ENCODE measurements around the gene CZIB. TPM values are rescaled to one million over a fixed set of nuclear protein-coding genes. Genes with fewer than 3 reads are reported as not detected.
"Not testable (repeated sequence)": the region's sequence is repeated elsewhere in the genome, so short reads cannot be mapped to it uniquely, and the experiment has no call there.

CZIB gene
- total RNA-seq, 1 experiment from 2014 or later, result 43.1 TPM

DNA sequence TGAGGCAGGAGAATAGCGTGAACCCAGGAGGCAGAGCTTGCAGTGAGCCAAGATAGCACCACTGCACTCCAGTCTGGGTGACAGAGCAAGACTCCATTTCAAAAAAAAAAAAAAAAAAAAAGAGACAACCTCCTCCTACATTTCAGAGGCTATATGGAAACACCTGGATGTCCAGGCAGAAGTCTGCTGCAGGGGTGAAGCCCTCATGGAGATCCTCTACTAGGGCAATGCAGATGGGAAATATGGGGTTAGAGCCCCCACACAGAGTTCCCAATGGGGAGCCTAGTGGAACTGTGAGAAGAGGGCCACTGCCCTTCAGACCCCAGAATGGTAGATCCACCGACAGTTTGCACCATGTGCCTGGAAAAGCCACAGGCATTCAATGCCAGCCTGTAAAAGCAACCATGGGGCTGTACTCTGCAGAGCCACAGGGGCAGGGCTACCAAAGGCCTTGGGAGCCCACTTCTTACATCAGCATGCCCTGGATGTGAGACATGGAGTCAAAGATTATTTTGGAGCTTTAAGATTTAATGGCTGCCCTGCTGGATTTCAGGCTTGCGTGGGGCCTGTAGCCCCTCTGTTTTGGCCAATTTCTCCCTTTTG is 14.2 kb downstream of the CZIB start:
- intact Hi-C loops (cut with micrococcal nuclease); H3K9ac ChIP-seq (ENCODE audit: low read length); H3K4me3 ChIP-seq (replicated peaks in 1 of 2; ENCODE audit: low read depth in 1 of 2, low read length in 2 of 2); H3K27me3 ChIP-seq (ENCODE audit: insufficient read depth, low read length); BruUV-seq (replicated peaks); ATAC-seq; H3K79me2 ChIP-seq (ENCODE audit: insufficient read depth, low read length); H3K9me2 ChIP-seq (ENCODE audit: insufficient read depth); DNase-seq (ENCODE audit: low read depth, low spot score); H4K20me1 ChIP-seq (ENCODE audit: insufficient read depth); H3K4me2 ChIP-seq (ENCODE audit: low read length); H2AFZ ChIP-seq (ENCODE audit: low read depth, low read length, poor library complexity, severe bottlenecking); H3K27ac ChIP-seq (ENCODE audit: low read depth, low read length); POLR2A ChIA-PET; H3K4me1 ChIP-seq (ENCODE audit: control insufficient read depth in 1 of 2, insufficient read depth in 2 of 2, low read length in 2 of 2); H3K9me3 ChIP-seq (ENCODE audit: control insufficient read depth in 1 of 2, insufficient read depth in 1 of 2, low read depth in 1 of 2, low read length in 2 of 2); RAD21 ChIA-PET (ENCODE audit: low non-redundant PET in 1 of 2, low total read pairs in 2 of 2, uncharacterized antibody in 2 of 2, unreplicated experiment in 2 of 2): not testable (repeated sequence)
- CTCF ChIA-PET, result interaction anchor here (0.6 kb wide), 1 partner anchor 58 kb away, joined by 3 read pairs; no protein-coding TSS in a partner anchor
- peaks cover 17 to 26% of the 10 kb centered on the region in 2 experiments for H3K36me3 ChIP-seq (ENCODE audit: control insufficient read depth in 1 of 2, insufficient read depth in 2 of 2, low read length in 2 of 2)
- peak; percentile 63; the same call in 1 of the 2 replicates for TF ChIP-seq CBX3 (IDR thresholded peaks at IDR 0.05; ENCODE audit: low read depth)

DNA sequence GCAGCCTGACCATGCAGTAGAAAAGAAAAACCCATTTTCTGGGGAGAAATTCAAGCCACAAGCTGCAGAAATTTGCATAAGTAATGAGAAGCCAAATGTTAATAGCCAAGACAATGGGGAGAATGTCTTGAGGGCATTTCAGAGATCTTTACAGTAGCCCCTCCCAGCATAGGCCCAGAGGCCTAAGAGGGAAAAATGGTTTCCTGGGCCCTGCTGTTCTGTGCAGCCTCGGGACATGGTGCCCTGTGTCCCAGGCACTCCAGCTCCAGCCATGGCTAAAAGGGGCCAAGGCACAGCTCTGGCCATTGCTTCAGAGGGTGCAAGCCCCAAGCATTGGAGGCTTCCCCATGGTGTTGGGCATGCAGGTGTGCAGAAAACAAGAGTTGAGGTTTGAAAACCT is 14.9 kb downstream of the CZIB start:
- H4K20me1 ChIP-seq (ENCODE audit: insufficient read depth); ATAC-seq; H3K4me3 ChIP-seq (replicated peaks in 1 of 2; ENCODE audit: low read depth in 1 of 2, low read length in 2 of 2); RAD21 ChIA-PET (ENCODE audit: low non-redundant PET in 1 of 2, low total read pairs in 2 of 2, uncharacterized antibody in 2 of 2, unreplicated experiment in 2 of 2); H3K9me2 ChIP-seq (ENCODE audit: insufficient read depth); H3K27me3 ChIP-seq (ENCODE audit: insufficient read depth, low read length); POLR2A ChIA-PET; H3K79me2 ChIP-seq (ENCODE audit: insufficient read depth, low read length); H3K9ac ChIP-seq (ENCODE audit: low read length); H3K4me1 ChIP-seq (ENCODE audit: control insufficient read depth in 1 of 2, insufficient read depth in 2 of 2, low read length in 2 of 2); H3K9me3 ChIP-seq (ENCODE audit: control insufficient read depth in 1 of 2, insufficient read depth in 1 of 2, low read depth in 1 of 2, low read length in 2 of 2); intact Hi-C loops (cut with micrococcal nuclease); H3K4me2 ChIP-seq (ENCODE audit: low read length); BruUV-seq (replicated peaks); H3K27ac ChIP-seq (ENCODE audit: low read depth, low read length); H2AFZ ChIP-seq (ENCODE audit: low read depth, low read length, poor library complexity, severe bottlenecking); DNase-seq (ENCODE audit: low read depth, low spot score): not testable (repeated sequence)
- CTCF ChIA-PET, result interaction anchor here (0.6 kb wide), 1 partner anchor 58 kb away, joined by 3 read pairs; no protein-coding TSS in a partner anchor
- peaks cover 17 to 22% of the 10 kb centered on the region in 2 experiments for H3K36me3 ChIP-seq (ENCODE audit: control insufficient read depth in 1 of 2, insufficient read depth in 2 of 2, low read length in 2 of 2)

- POLR2A ChIA-PET, result no interaction called here
- no peaks in the 10 kb centered on the region for H4K20me1 ChIP-seq (ENCODE audit: insufficient read depth)
- intact Hi-C loops (cut with micrococcal nuclease), result no loop called here
- peaks cover 0 to 4% of the 10 kb centered on the region in 2 experiments; a peak in 1 of 4 replicates for H3K9me3 ChIP-seq (ENCODE audit: control insufficient read depth in 1 of 2, insufficient read depth in 1 of 2, low read depth in 1 of 2, low read length in 2 of 2)
- no peak for ATAC-seq
- H3K79me2 ChIP-seq (ENCODE audit: insufficient read depth, low read length), result no peaks in the 10 kb centered on the region
- no peak overlapping the region for H3K9ac ChIP-seq (ENCODE audit: low read length)
- no peaks in the 10 kb centered on the region for H3K9me2 ChIP-seq (ENCODE audit: insufficient read depth)
- H3K27me3 ChIP-seq (ENCODE audit: insufficient read depth, low read length), result no peaks in the 10 kb centered on the region
- H3K4me2 ChIP-seq (ENCODE audit: low read length), result no peak overlapping the region
- DNase-seq (ENCODE audit: low read depth, low spot score), result no peak
- H3K27ac ChIP-seq (ENCODE audit: low read depth, low read length), result no peak overlapping the region
- H3K4me3 ChIP-seq (replicated peaks in 1 of 2; ENCODE audit: low read depth in 1 of 2, low read length in 2 of 2), result no peak overlapping the region
- TSS peak; percentile 1 for BruUV-seq (replicated peaks)
- CTCF ChIA-PET, result no interaction called here
- H3K36me3 ChIP-seq (ENCODE audit: control insufficient read depth in 1 of 2, insufficient read depth in 2 of 2, low read length in 2 of 2), result peaks cover 17 to 20% of the 10 kb centered on the region in 2 experiments
- peaks cover 1 to 3% of the 10 kb centered on the region in 2 experiments for H3K4me1 ChIP-seq (ENCODE audit: control insufficient read depth in 1 of 2, insufficient read depth in 2 of 2, low read length in 2 of 2)
- RAD21 ChIA-PET (ENCODE audit: low non-redundant PET in 1 of 2, low total read pairs in 2 of 2, uncharacterized antibody in 2 of 2, unreplicated experiment in 2 of 2), result no interaction called here
- no peak overlapping the region for H2AFZ ChIP-seq (ENCODE audit: low read depth, low read length, poor library complexity, severe bottlenecking)
- TF ChIP-seq FOSL1 (IDR thresholded peaks at IDR 0.05; ENCODE audit: low read depth), result no peak
- TF ChIP-seq SP1 (IDR thresholded peaks at IDR 0.05; ENCODE audit: low read depth), result no peak
- no peak for TF ChIP-seq RAD21 (IDR thresholded peaks at IDR 0.05; ENCODE audit: low read depth)
- no peak for TF ChIP-seq EGR1 (IDR thresholded peaks at IDR 0.05; ENCODE audit: low read depth)
- no peak for TF ChIP-seq POLR2A (IDR thresholded peaks at IDR 0.05; ENCODE audit: borderline replicate concordance, extremely low read depth, insufficient read depth, insufficient read length)
- no peak for TF ChIP-seq ZNF274 (IDR thresholded peaks at IDR 0.05; ENCODE audit: low read depth, low read length)
- no peak for TF ChIP-seq TCF7L2 (IDR thresholded peaks at IDR 0.05; ENCODE audit: borderline replicate concordance, extremely low read depth, insufficient read depth, insufficient read length)
- no peak for TF ChIP-seq CBX3 (IDR thresholded peaks at IDR 0.05; ENCODE audit: low read depth)
- TF ChIP-seq ZFX (IDR thresholded peaks at IDR 0.05), result no peak
- no peak for TF ChIP-seq YY1 (IDR thresholded peaks at IDR 0.05; ENCODE audit: extremely low read depth, insufficient replicate concordance, low read depth, low read length)
- no peak for TF ChIP-seq REST (IDR thresholded peaks at IDR 0.05; ENCODE audit: low read depth)
Measured at GRCh38 chr1:53203466-53203865, 17.0 kb downstream of the CZIB start.

Measured in HCT116 (cell line).